NCI-H2227 treated with DMSO at 0.1 percent for 48 hours (cell line): ENCODE data around the gene PLA2G2F.

Source experiments
- DNase-seq: peaks from one replicate; lab custom pipeline; 2025; lab: John Stamatoyannopoulos, UW

PLA2G2F gene

GRCh38 chr1:20138961-20139550, at the start of gene PLA2G2F:
Gene PLA2G2F, plus strand, starts transcription at chr1:20139323. Its CDS starts 105 bp downstream, at chr1:20139428.
- no peak for DNase-seq

- DNase-seq: no peak
Measured at GRCh38 chr1:20089328-20090077, 49.6 kb upstream of the PLA2G2F start.

- no peak for DNase-seq
Measured at GRCh38 chr1:20090119-20090518, 49.0 kb upstream of the PLA2G2F start.

- DNase-seq: no peak
Measured at GRCh38 chr1:20090641-20091040, 48.5 kb upstream of the PLA2G2F start.

GRCh38 chr1:20093303-20093702, 45.8 kb upstream of the PLA2G2F start:
- DNase-seq: no peak

GRCh38 chr1:20093940-20094391, 45.2 kb upstream of the PLA2G2F start:
- no peak for DNase-seq

- DNase-seq: no peak
Measured at GRCh38 chr1:20095564-20096434, 43.3 kb upstream of the PLA2G2F start.

- DNase-seq: no peak
Measured at GRCh38 chr1:20096840-20097447, 42.2 kb upstream of the PLA2G2F start.

- no peak for DNase-seq
Measured at GRCh38 chr1:20099533-20099932, 39.6 kb upstream of the PLA2G2F start.

GRCh38 chr1:20100632-20101355, 38.3 kb upstream of the PLA2G2F start:
- DNase-seq: no peak

- no peak for DNase-seq
Measured at GRCh38 chr1:20102875-20103274, 36.2 kb upstream of the PLA2G2F start.

GRCh38 chr1:20105856-20106255, 33.3 kb upstream of the PLA2G2F start:
- DNase-seq: no peak

GRCh38 chr1:20107351-20107750, 31.8 kb upstream of the PLA2G2F start:
- DNase-seq: no peak

- no peak for DNase-seq
Measured at GRCh38 chr1:20107796-20108195, 31.3 kb upstream of the PLA2G2F start.

- no peak for DNase-seq
Measured at GRCh38 chr1:20108366-20109123, 30.6 kb upstream of the PLA2G2F start.

GRCh38 chr1:20109223-20109856, 29.8 kb upstream of the PLA2G2F start:
- no peak for DNase-seq

GRCh38 chr1:20110679-20111078, 28.4 kb upstream of the PLA2G2F start:
- DNase-seq: no peak

- no peak for DNase-seq
Measured at GRCh38 chr1:20111452-20111851, 27.7 kb upstream of the PLA2G2F start.

- DNase-seq: no peak
Measured at GRCh38 chr1:20112279-20113000, 26.7 kb upstream of the PLA2G2F start.
